Mammary epithelial cell (primary cell): ENCODE results near the gene LRCH1.

Experiments used
- EZH2 ChIP-seq: IDR thresholded peaks from 2 replicates; pipeline ENCODE4 v1.6.1; 2012; ENCODE audit warnings: low read length, inconsistent platforms, borderline replicate concordance
- TF ChIP-seq, protein P1 (sequence below), 2 donors: IDR thresholded peaks in 1 of 2; conservative IDR thresholded peaks in 1 of 2; 2 replicates each; pipeline ENCODE4 v1.5.1; 2011 to 2012; ENCODE audit warnings: inconsistent platforms in 2 of 2, low read length in 2 of 2, mild to moderate bottlenecking in 2 of 2, control low read depth in 1 of 2, low read depth in 1 of 2; ENCODE audit not compliant: insufficient read depth in 1 of 2; ENCODE audit errors: extremely low read depth in 1 of 2

DNA sequence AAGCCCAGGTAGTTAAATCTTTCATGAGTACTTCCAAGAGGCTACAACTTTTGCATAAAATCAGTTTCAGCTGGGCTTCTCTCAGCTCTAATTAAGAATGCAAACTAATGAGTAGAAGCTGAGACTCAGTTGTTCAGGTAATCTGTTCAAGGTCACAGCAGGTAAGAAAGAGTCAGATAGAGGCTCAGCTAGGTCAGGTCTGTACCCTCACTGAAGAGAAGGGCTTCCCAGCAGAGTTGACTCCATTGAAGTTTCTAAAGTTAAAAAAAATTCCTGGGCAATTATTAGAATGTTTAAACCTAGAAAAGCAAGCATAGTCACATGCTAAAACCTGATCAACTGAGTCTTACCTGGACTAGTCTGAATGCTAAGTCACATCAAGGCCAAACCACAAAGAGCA, 201.8 kb downstream of the LRCH1 start:
- TF ChIP-seq, protein P1, sequence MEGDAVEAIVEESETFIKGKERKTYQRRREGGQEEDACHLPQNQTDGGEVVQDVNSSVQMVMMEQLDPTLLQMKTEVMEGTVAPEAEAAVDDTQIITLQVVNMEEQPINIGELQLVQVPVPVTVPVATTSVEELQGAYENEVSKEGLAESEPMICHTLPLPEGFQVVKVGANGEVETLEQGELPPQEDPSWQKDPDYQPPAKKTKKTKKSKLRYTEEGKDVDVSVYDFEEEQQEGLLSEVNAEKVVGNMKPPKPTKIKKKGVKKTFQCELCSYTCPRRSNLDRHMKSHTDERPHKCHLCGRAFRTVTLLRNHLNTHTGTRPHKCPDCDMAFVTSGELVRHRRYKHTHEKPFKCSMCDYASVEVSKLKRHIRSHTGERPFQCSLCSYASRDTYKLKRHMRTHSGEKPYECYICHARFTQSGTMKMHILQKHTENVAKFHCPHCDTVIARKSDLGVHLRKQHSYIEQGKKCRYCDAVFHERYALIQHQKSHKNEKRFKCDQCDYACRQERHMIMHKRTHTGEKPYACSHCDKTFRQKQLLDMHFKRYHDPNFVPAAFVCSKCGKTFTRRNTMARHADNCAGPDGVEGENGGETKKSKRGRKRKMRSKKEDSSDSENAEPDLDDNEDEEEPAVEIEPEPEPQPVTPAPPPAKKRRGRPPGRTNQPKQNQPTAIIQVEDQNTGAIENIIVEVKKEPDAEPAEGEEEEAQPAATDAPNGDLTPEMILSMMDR (conservative IDR thresholded peaks at IDR 0.05 in 1 of 2, IDR thresholded peaks at IDR 0.05 in 1 of 2; ENCODE audit: extremely low read depth in 1 of 2, insufficient read depth in 1 of 2, low read depth in 1 of 2, low read length in 2 of 2), result no peak
- TF ChIP-seq EZH2, result no peak
